HG03457 (cell line): ENCODE results near the gene PPP2R2D.
"Not testable (repeated sequence)": the region's sequence is repeated elsewhere in the genome, so short reads cannot be mapped to it uniquely, and the experiment has no call there.

ENCODE experiments used
- ATAC-seq: cut with Tn5 transposase; IDR thresholded peaks from one replicate; pipeline ENCODE4 v1.9.1; 2021; ENCODE audit warnings: moderate number of reproducible peaks; ENCODE audit not compliant: unreplicated experiment

PPP2R2D gene

GRCh38 chr10:131905603-131906268 is 4.9 kb downstream of the PPP2R2D start:
- no peak for ATAC-seq

GRCh38 chr10:131906269-131906639 is 5.4 kb downstream of the PPP2R2D start:
- no peak for ATAC-seq

GRCh38 chr10:131907679-131908078 is 6.9 kb downstream of the PPP2R2D start:
- ATAC-seq, result no peak

GRCh38 chr10:131908151-131908550 is 7.3 kb downstream of the PPP2R2D start:
- no peak for ATAC-seq

- no peak for ATAC-seq
Observed at GRCh38 chr10:131909014-131909808, 8.4 kb downstream of the PPP2R2D start.

GRCh38 chr10:131909929-131910328 is 9.1 kb downstream of the PPP2R2D start:
- ATAC-seq, result no peak

- no peak for ATAC-seq
Observed at GRCh38 chr10:131910663-131911314, 10.0 kb downstream of the PPP2R2D start.

GRCh38 chr10:131911451-131911850 is 10.6 kb downstream of the PPP2R2D start:
- no peak for ATAC-seq

GRCh38 chr10:131912620-131913019 is 11.8 kb downstream of the PPP2R2D start:
- ATAC-seq, result no peak

GRCh38 chr10:131915484-131915883 is 14.7 kb downstream of the PPP2R2D start:
- ATAC-seq, result no peak

GRCh38 chr10:131915990-131916766 is 15.4 kb downstream of the PPP2R2D start:
- no peak for ATAC-seq

- not testable (repeated sequence) for ATAC-seq
Observed at GRCh38 chr10:131916767-131917160, 16.0 kb downstream of the PPP2R2D start.

GRCh38 chr10:131917496-131917895 is 16.7 kb downstream of the PPP2R2D start:
- not testable (repeated sequence) for ATAC-seq

GRCh38 chr10:131919461-131919860 is 18.7 kb downstream of the PPP2R2D start:
- ATAC-seq, result not testable (repeated sequence)

GRCh38 chr10:131920151-131920550 is 19.3 kb downstream of the PPP2R2D start:
- no peak for ATAC-seq

GRCh38 chr10:131920693-131921092 is 19.9 kb downstream of the PPP2R2D start:
- ATAC-seq, result no peak

- no peak for ATAC-seq
Observed at GRCh38 chr10:131921184-131921583, 20.4 kb downstream of the PPP2R2D start.

- ATAC-seq, result no peak
Observed at GRCh38 chr10:131923038-131923756, 22.4 kb downstream of the PPP2R2D start.

GRCh38 chr10:131925011-131925649 is 24.3 kb downstream of the PPP2R2D start:
- ATAC-seq, result no peak

- ATAC-seq, result no peak
Observed at GRCh38 chr10:131925716-131926115, 24.9 kb downstream of the PPP2R2D start.
